Adipose tissue (tissue), 3 donors: ENCODE data around the gene ITM2C. TPM values are rescaled to one million over a fixed set of nuclear protein-coding genes. Genes with fewer than 3 reads are reported as not detected.

Experiments
- polyA plus RNA-seq, 3 donors: library from polyadenylated mRNA; stranded (reverse); fragments of 200-250 nt; gene quantifications; one replicate each; pipeline ENCODE4 v1.2.3, GENCODE V29; 2013
- donor health status: healthy with polysubstance abuse.
- donor health status: Bipolar disorder and iron deficiency.
- donor health status: healthy.

Gene ITM2C
- polyA plus RNA-seq, 3 donors: 28.3 to 31.8 (median 31.2) TPM

Other genes starting within 250 kb of the ITM2C start
- 10 to 100 TPM; 12.3 to 40.7 (median 37.3) TPM for gene CAB39, start 152.1 kb upstream of the ITM2C start, polyA plus RNA-seq
- gene GPR55, start 60.3 kb downstream of the ITM2C start, polyA plus RNA-seq: under 1 TPM; 0.05 to 0.18 (median 0.11) TPM
- gene SPATA3, start 131.2 kb downstream of the ITM2C start, polyA plus RNA-seq: not detected
- 1 to 10 TPM in 2 of 3 donors, under 1 TPM in 1; 0.46 to 5.1 (median 1.3) TPM for gene C2orf72, start 172.6 kb downstream of the ITM2C start, polyA plus RNA-seq
- 10 to 100 TPM; 10.2 to 38.2 (median 32.5) TPM for gene PSMD1, start 191.9 kb downstream of the ITM2C start, polyA plus RNA-seq